SK-N-DZ (cell line): ENCODE measurements around the gene CD6.

Experiments used
- DNase-seq: peaks from one replicate; pipeline ENCODE4 v3.0.0-alpha.2; 2015; ENCODE audit warnings: low spot score

CD6 gene

GRCh38 chr11:60984149-60984548, 12.7 kb downstream of the CD6 start:
- DNase-seq, result no peak

GRCh38 chr11:60984636-60985035, 13.2 kb downstream of the CD6 start:
- DNase-seq, result no peak

GRCh38 chr11:60985501-60985900, 14.0 kb downstream of the CD6 start:
- no peak for DNase-seq

GRCh38 chr11:60985991-60986915, 14.8 kb downstream of the CD6 start:
- DNase-seq, result no peak

- no peak for DNase-seq
These were observed 16.2 kb downstream of the CD6 start for GRCh38 chr11:60987577-60988277.

GRCh38 chr11:60988658-60989057, 17.2 kb downstream of the CD6 start:
- DNase-seq, result no peak

GRCh38 chr11:60989093-60989650, 17.7 kb downstream of the CD6 start:
- DNase-seq, result no peak

- no peak for DNase-seq
These were observed 20.0 kb downstream of the CD6 start for GRCh38 chr11:60991457-60991856.

GRCh38 chr11:60992842-60993409, 21.4 kb downstream of the CD6 start:
- no peak for DNase-seq

- DNase-seq, result no peak
These were observed 22.1 kb downstream of the CD6 start for GRCh38 chr11:60993615-60994014.

- no peak for DNase-seq
These were observed 23.1 kb downstream of the CD6 start for GRCh38 chr11:60994541-60995080.

- no peak for DNase-seq
These were observed 24.3 kb downstream of the CD6 start for GRCh38 chr11:60995798-60996197.

- DNase-seq, result no peak
These were observed 25.1 kb downstream of the CD6 start for GRCh38 chr11:60996381-60997138.

- DNase-seq, result no peak
These were observed 28.9 kb downstream of the CD6 start for GRCh38 chr11:61000426-61000825.

- no peak for DNase-seq
These were observed 30.5 kb downstream of the CD6 start for GRCh38 chr11:61001931-61002330.

GRCh38 chr11:61002598-61002997, 31.1 kb downstream of the CD6 start:
- DNase-seq, result no peak

- no peak for DNase-seq
These were observed 32.7 kb downstream of the CD6 start for GRCh38 chr11:61004180-61004611.

- no peak for DNase-seq
These were observed 33.3 kb downstream of the CD6 start for GRCh38 chr11:61004761-61005181.

- no peak for DNase-seq
These were observed 36.0 kb downstream of the CD6 start for GRCh38 chr11:61007383-61007955.
